MM.1S (cell line): Measurements from ENCODE around the gene TFRC.

Source experiments
- CTCF ChIP-seq: fragments of 300-600 bp; sonication (generic); IDR thresholded peaks from 2 replicates; pipeline ENCODE4 v1.5.1; 2016; ENCODE audit warnings: antibody characterized with exemption, low read length, mixed read lengths
- EZH2 ChIP-seq: fragments of 300-600 bp; sonication (generic); optimal IDR thresholded peaks from 2 replicates; pipeline ENCODE3; 2017; ENCODE audit warnings: low read depth, mild to moderate bottlenecking, antibody characterized with exemption, low read length, mixed read lengths
- EZH2phosphoT487 ChIP-seq: fragments of 300-600 bp; sonication (generic); IDR thresholded peaks from 2 replicates; pipeline ENCODE4 v1.6.1; 2018; ENCODE audit warnings: antibody characterized with exemption, low read length

GRCh38 chr3:196093317-196094111 is 11.6 kb upstream of the TFRC start:
- TF ChIP-seq CTCF (no peak), EZH2 (no peak), EZH2phosphoT487 (no peak)
